Neural cell (in vitro differentiated cells): ENCODE measurements around the gene TTC34. TPM values are rescaled to one million over a fixed set of nuclear protein-coding genes. Genes with fewer than 3 reads are reported as not detected.

ENCODE experiments used
- H2AFZ ChIP-seq: fragments of 200-600, 300-800 bp; sonication (generic), shearing (Covaris generic); 2 replicates; pipeline ENCODE4 v1.6.0; 2014; ENCODE audit warnings: low read depth, mild to moderate bottlenecking, antibody characterized with exemption, low read length, moderate library complexity
- H3F3A ChIP-seq: fragments of 200-600 bp; shearing (Covaris generic); 2 replicates; pipeline ENCODE4 v1.6.1; 2016; ENCODE audit warnings: mild to moderate bottlenecking, moderate library complexity, mixed read lengths, antibody characterized with exemption, low read length; ENCODE audit not compliant: insufficient read depth, poor library complexity, severe bottlenecking
- H3K27ac ChIP-seq: fragments of 200-600, 300-800 bp; sonication (generic), shearing (Covaris generic); 2 replicates; pipeline ENCODE4 v1.5.1; 2014; ENCODE audit warnings: mild to moderate bottlenecking, low read length, moderate library complexity
- H3K27me3 ChIP-seq: fragments of 300-800, 200-600 bp; sonication (generic), shearing (Covaris generic); 2 replicates; pipeline ENCODE4 v1.6.0; 2014; ENCODE audit warnings: mild to moderate bottlenecking, low read depth, low read length, moderate library complexity; ENCODE audit not compliant: insufficient read depth
- H3K36me3 ChIP-seq: fragments of 300-800, 200-600 bp; sonication (generic), shearing (Covaris generic); 2 replicates; pipeline ENCODE4 v1.5.1; 2014; ENCODE audit warnings: mild to moderate bottlenecking, antibody characterized with exemption, low read length, moderate library complexity; ENCODE audit not compliant: insufficient read depth
- H3K4me2 ChIP-seq: fragments of 300-800, 200-600 bp; sonication (generic), shearing (Covaris generic); 2 replicates; pipeline ENCODE4 v1.6.0; 2014; ENCODE audit warnings: mild to moderate bottlenecking, low read length
- H3K4me3 ChIP-seq: fragments of 300-800, 200-600 bp; sonication (generic), shearing (Covaris generic); 2 replicates; pipeline ENCODE4 v1.5.1; 2014; ENCODE audit warnings: mild to moderate bottlenecking, low read length, moderate library complexity
- H3K79me2 ChIP-seq: fragments of 200-600 bp; shearing (Covaris generic); replicated peaks from 2 replicates; pipeline ENCODE4 v1.6.0; 2014; ENCODE audit warnings: mild to moderate bottlenecking, low read length, moderate library complexity; ENCODE audit not compliant: insufficient read depth
- H3K9ac ChIP-seq: fragments of 300-800, 200-600 bp; sonication (generic), shearing (Covaris generic); 2 replicates; pipeline ENCODE4 v1.6.1; 2016; ENCODE audit warnings: mild to moderate bottlenecking, low read length, mixed read lengths
- H3K9me2 ChIP-seq: fragments of 200-600 bp; shearing (Covaris generic); 2 replicates; pipeline ENCODE4 v1.6.1; 2016; ENCODE audit warnings: mild to moderate bottlenecking, low read length, mixed read lengths; ENCODE audit not compliant: insufficient read depth
- H3K9me3 ChIP-seq: fragments of 200-600, 300-800 bp; sonication (generic), shearing (Covaris generic); 2 replicates; pipeline ENCODE4 v1.6.1; 2016; ENCODE audit warnings: mild to moderate bottlenecking, mixed run types, low read length, moderate library complexity, mixed read lengths
- H4K20me1 ChIP-seq: fragments of 200-600 bp; shearing (Covaris generic); 2 replicates; pipeline ENCODE4 v1.6.1; 2016; ENCODE audit warnings: mild to moderate bottlenecking, mixed run types; ENCODE audit not compliant: insufficient read depth
- CTCF ChIP-seq: fragments of 450-650 bp; IDR thresholded peaks from 2 replicates; pipeline ENCODE4 v1.5.1; 2014; ENCODE audit warnings: antibody characterized with exemption, mild to moderate bottlenecking, moderate library complexity; ENCODE audit not compliant: poor library complexity, severe bottlenecking
- EP300 ChIP-seq: fragments of 450-650 bp; conservative IDR thresholded peaks from 2 replicates; pipeline ENCODE4 v1.6.1; 2014; ENCODE audit warnings: antibody characterized with exemption, mild to moderate bottlenecking, moderate library complexity; ENCODE audit not compliant: poor library complexity, severe bottlenecking
- EZH2 ChIP-seq: fragments of 200-600, 300-800 bp; shearing (Covaris generic), sonication (generic); IDR thresholded peaks from 2 replicates; pipeline ENCODE4 v1.6.1; 2014; ENCODE audit warnings: antibody characterized with exemption, low read length, borderline replicate concordance, mild to moderate bottlenecking; ENCODE audit not compliant: insufficient read depth, poor library complexity, severe bottlenecking
- MXI1 ChIP-seq: fragments of 450-650 bp; conservative IDR thresholded peaks from 2 replicates; pipeline ENCODE4 v1.6.1; 2014; ENCODE audit warnings: antibody characterized with exemption, mild to moderate bottlenecking; ENCODE audit not compliant: poor library complexity, severe bottlenecking
- POLR2AphosphoS5 ChIP-seq: IDR thresholded peaks from 2 replicates; pipeline ENCODE4 v1.6.1; 2012
- RAD21 ChIP-seq: fragments of 450-650 bp; conservative IDR thresholded peaks from 2 replicates; pipeline ENCODE4 v1.6.1; 2014; ENCODE audit warnings: antibody characterized with exemption, mild to moderate bottlenecking, moderate library complexity
- REST ChIP-seq: IDR thresholded peaks from 2 replicates; pipeline ENCODE4 v1.6.1; 2012; ENCODE audit warnings: borderline replicate concordance
- SMC3 ChIP-seq: fragments of 450-650 bp; conservative IDR thresholded peaks from 2 replicates; pipeline ENCODE4 v1.6.1; 2014; ENCODE audit warnings: antibody characterized with exemption, mild to moderate bottlenecking, moderate library complexity; ENCODE audit not compliant: poor library complexity
- TAF1 ChIP-seq: IDR thresholded peaks from 2 replicates; pipeline ENCODE4 v1.6.1; 2012; ENCODE audit warnings: low read depth
- polyA plus RNA-seq: library from polyadenylated mRNA; depleted of rRNA; stranded (reverse); fragments of >200 nt; gene quantifications from 2 replicates; pipeline ENCODE4 v1.2.3, GENCODE V29; 2014

TTC34 gene
- polyA plus RNA-seq, 1 donor from 2014 or later, result 0.05 TPM

- H3F3A ChIP-seq, result no peaks in the 10 kb centered on the region
These were observed 46.6 kb upstream of the TTC34 start for GRCh38 chr1:2848006-2848670.

GRCh38 chr1:2847086-2847985, 45.8 kb upstream of the TTC34 start:
- Histone ChIP-seq H2AFZ (no peak overlapping the region), H3F3A (no peaks in the 10 kb centered on the region), H3K27ac (no peak overlapping the region), H3K9ac (no peak overlapping the region), H3K4me2 (no peak overlapping the region), H3K9me2 (no peaks in the 10 kb centered on the region), H3K27me3 (no peaks in the 10 kb centered on the region), H3K79me2 (no peaks in the 10 kb centered on the region), H3K9me3 (peaks cover 6% of the 10 kb centered on the region), H3K36me3 (no peaks in the 10 kb centered on the region), H4K20me1 (no peaks in the 10 kb centered on the region), H3K4me3 (no peak overlapping the region)
- TF ChIP-seq EP300 (no peak), CTCF (no peak), TAF1 (no peak), MXI1 (no peak), SMC3 (no peak), RAD21 (no peak), POLR2AphosphoS5 (no peak), REST (no peak)

More at GRCh38 chr1:2848006-2848670, 46.6 kb upstream of the TTC34 start:
- no peaks in the 10 kb centered on the region for H3K27me3 ChIP-seq
- no peak overlapping the region for H2AFZ ChIP-seq
- H3K9me2 ChIP-seq, result no peaks in the 10 kb centered on the region
- H3K79me2 ChIP-seq, result no peaks in the 10 kb centered on the region
- H3K4me3 ChIP-seq, result no peak overlapping the region
- no peak overlapping the region for H3K9ac ChIP-seq
- peaks cover 6% of the 10 kb centered on the region for H3K9me3 ChIP-seq
- no peaks in the 10 kb centered on the region for H3K36me3 ChIP-seq
- no peaks in the 10 kb centered on the region for H4K20me1 ChIP-seq
- TF ChIP-seq RAD21 (no peak), TAF1 (no peak), EP300 (no peak), EZH2 (no peak)
- no peak overlapping the region for H3K4me2 ChIP-seq
- H3K27ac ChIP-seq, result no peak overlapping the region
